ENCODE measurements around the gene RAX2. TPM values are rescaled to one million over a fixed set of nuclear protein-coding genes. Genes with fewer than 3 reads are reported as not detected.

RAX2 gene
- polyA plus RNA-seq, 1 experiment: not detected

DNA sequence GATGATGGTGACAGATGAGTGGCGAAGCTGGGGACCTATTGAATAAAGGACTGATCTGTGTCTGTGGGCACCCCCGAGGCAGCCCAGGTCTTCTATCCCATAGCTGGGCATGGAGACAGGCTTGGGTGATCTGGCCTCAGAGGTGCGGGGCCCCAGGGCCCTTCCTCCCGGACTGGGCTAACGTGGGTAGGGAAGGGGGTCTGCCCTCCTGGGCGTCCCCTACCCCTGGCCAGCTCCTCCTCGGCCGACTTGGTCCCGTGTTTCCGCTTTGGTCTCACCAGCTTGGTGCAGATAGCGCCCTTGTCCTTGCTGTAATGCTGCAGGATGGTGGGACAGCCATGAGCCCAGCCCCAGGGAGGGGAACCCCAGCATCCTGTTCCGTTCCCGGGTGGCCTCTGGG, 10.9 kb upstream of the RAX2 start:
- CTCF ChIA-PET: no interaction called here
- POLR2A ChIA-PET: no interaction called here

DNA sequence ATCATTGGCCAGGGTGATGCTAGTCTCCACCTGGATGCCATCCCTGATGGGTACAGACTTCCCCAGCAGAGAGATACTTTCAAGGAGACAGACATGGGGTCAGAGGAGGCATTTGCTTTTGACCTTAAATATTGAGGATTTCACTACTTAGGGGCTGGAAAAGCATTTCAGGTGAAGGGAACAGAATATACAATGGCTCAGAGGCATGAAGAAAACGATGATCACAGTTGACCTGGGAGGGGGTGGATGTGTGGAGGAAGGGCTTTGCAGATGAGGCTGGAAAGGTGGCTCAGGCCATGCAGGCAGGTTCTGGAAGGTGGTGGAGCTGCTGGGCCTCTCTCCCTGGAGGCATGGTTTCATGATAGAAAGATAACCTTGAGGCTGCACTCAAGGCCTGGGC, 10.3 kb upstream of the RAX2 start:
- CTCF ChIA-PET: no interaction called here
- Histone ChIP-seq H3K4me3 (ENCODE audit: low read depth, low read length) (no peak overlapping the region), H3K27me3 (ENCODE audit: control insufficient read depth, insufficient read depth, low read length) (peaks cover 5% of the 10 kb centered on the region), H3K36me3 (ENCODE audit: control insufficient read depth, insufficient read depth, low read length) (no peaks in the 10 kb centered on the region)
- no peak for DNase-seq (ENCODE audit: low read depth)
- TF ChIP-seq, protein P1, sequence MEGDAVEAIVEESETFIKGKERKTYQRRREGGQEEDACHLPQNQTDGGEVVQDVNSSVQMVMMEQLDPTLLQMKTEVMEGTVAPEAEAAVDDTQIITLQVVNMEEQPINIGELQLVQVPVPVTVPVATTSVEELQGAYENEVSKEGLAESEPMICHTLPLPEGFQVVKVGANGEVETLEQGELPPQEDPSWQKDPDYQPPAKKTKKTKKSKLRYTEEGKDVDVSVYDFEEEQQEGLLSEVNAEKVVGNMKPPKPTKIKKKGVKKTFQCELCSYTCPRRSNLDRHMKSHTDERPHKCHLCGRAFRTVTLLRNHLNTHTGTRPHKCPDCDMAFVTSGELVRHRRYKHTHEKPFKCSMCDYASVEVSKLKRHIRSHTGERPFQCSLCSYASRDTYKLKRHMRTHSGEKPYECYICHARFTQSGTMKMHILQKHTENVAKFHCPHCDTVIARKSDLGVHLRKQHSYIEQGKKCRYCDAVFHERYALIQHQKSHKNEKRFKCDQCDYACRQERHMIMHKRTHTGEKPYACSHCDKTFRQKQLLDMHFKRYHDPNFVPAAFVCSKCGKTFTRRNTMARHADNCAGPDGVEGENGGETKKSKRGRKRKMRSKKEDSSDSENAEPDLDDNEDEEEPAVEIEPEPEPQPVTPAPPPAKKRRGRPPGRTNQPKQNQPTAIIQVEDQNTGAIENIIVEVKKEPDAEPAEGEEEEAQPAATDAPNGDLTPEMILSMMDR (IDR thresholded peaks at IDR 0.05; ENCODE audit: insufficient read depth, low read depth, low read length): no peak
- POLR2A ChIA-PET: no interaction called here

More for the DNA sequence above, 10.9 kb upstream of the RAX2 start:
- Histone ChIP-seq H3K4me3 (ENCODE audit: low read depth, low read length) (no peak overlapping the region), H3K27me3 (ENCODE audit: control insufficient read depth, insufficient read depth, low read length) (peaks cover 5% of the 10 kb centered on the region), H3K36me3 (ENCODE audit: control insufficient read depth, insufficient read depth, low read length) (no peaks in the 10 kb centered on the region)
- DNase-seq (ENCODE audit: low read depth): no peak
- TF ChIP-seq, protein P1 (IDR thresholded peaks at IDR 0.05; ENCODE audit: insufficient read depth, low read depth, low read length): no peak

DNA sequence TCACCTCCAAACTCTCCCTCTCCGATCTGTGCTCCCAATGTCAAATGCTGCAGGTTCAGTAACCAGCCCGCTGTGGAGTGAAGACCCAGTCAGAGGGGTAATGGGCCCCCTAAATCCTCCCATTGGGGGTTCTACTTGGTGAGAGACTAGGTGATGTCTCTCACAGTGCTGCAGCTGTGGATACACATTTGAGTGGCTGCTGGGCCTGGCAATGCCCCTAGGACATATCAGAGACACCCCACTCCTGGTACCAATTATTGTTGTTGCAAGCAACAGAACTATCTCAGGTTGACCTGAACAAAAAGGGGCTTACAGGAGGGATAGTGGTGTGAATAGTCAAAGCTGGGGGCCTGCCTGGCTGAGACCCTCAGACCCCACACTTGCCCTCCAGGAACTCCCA, 9.6 kb upstream of the RAX2 start:
- ChIA-PET POLR2A (no interaction called here), CTCF (no interaction called here)
- no peak overlapping the region for H3K4me3 ChIP-seq (ENCODE audit: low read depth, low read length)
- DNase-seq (ENCODE audit: low read depth): no peak
- TF ChIP-seq, protein P1 (IDR thresholded peaks at IDR 0.05; ENCODE audit: insufficient read depth, low read depth, low read length): no peak
- peaks cover 4% of the 10 kb centered on the region for H3K27me3 ChIP-seq (ENCODE audit: control insufficient read depth, insufficient read depth, low read length)
- H3K36me3 ChIP-seq (ENCODE audit: control insufficient read depth, insufficient read depth, low read length): no peaks in the 10 kb centered on the region

DNA sequence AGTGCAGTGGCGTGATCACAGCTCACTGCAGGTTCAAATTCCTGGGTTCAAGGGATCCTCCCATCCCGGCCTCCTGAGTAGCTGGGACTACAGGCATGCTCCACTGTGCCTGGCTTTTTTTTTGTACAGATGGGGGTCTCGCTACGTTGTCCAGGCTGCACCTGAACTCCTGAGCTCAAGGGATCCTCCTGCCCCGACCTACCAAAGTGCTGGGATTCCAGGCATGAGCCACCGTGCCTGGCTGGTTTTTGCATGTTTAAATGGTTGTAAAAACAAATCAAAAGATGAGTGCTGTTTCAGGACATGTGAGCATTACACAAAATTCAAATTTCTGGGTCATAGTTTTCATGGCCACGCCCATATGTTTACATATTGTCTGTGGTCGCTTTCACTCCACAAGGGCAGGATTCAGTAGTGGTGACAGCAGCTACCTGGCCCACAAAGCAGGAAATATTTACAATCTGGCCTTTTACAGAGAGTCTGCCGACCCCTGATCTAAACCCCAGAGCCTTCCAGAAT, 8.8 kb upstream of the RAX2 start:
- Histone ChIP-seq H3K4me3 (ENCODE audit: low read depth, low read length) (no peak overlapping the region), H3K27me3 (ENCODE audit: control insufficient read depth, insufficient read depth, low read length) (peaks cover 4% of the 10 kb centered on the region), H3K36me3 (ENCODE audit: control insufficient read depth, insufficient read depth, low read length) (no peaks in the 10 kb centered on the region)
- DNase-seq (ENCODE audit: low read depth): no peak
- ChIA-PET POLR2A (interaction anchor here (0.6 kb wide), 1 partner anchor 241 kb away, joined by 6 read pairs; no protein-coding TSS in a partner anchor), CTCF (interaction anchor here (0.7 to 1.5 kb wide), 2 partner anchors 41 to 428 kb away, joined by 3 to 4 read pairs; no protein-coding TSS in a partner anchor)
- TF ChIP-seq, protein P1 (IDR thresholded peaks at IDR 0.05; ENCODE audit: insufficient read depth, low read depth, low read length): no peak

DNA sequence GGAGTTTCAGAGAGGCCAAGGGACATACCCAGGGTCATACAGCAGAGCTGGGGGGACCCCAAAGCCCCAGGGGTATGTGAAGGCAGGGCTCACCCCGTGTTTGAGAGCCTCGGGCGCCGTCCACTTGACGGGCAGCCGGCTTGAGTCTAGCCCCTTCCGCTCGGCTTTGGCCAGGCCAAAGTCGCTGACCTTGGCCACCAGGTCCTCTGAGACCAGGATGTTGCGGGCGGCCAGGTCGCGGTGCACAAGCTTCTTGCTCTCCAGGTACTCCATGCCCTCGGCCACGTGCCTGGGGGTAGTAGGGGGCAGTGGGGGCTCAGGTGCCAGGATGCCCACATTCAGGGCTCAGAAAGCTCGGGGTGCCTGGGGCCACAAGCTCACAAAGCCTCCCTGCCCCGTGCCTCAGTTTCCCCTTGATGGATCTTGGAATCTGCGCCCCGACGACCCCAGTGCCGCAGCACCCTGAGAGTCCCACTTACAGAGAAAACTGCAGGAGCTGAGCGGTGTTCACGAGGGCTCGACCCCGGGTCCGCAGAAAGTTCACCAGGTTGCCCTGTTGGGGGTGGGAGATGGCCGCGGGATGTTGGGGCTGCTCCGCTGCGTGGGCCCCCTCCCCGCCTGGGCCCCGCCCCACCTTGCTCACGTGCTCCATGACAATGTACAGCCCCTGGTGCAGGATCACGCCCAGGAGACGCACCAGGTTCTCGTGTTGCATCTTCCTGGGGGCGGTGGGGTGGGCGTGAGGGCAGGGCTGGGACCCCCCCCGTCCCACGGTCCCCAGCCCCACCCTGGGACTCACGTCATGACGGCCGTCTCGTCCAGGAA, 7.1 kb upstream of the RAX2 start:
- no peaks in the 10 kb centered on the region; the same call in 1 of the 2 replicates for H3K27me3 ChIP-seq (ENCODE audit: control insufficient read depth, insufficient read depth, low read length)
- ChIA-PET CTCF (no interaction called here), POLR2A (no interaction called here)
- no peak overlapping the region for H3K4me3 ChIP-seq (ENCODE audit: low read depth, low read length)
- no peak for DNase-seq (ENCODE audit: low read depth)
- no peaks in the 10 kb centered on the region for H3K36me3 ChIP-seq (ENCODE audit: control insufficient read depth, insufficient read depth, low read length)
- TF ChIP-seq, protein P1 (IDR thresholded peaks at IDR 0.05; ENCODE audit: insufficient read depth, low read depth, low read length): no peak
